IPS-18a (cell line): ENCODE measurements around the gene ARFGEF3.

Source experiments
- H3K27ac ChIP-seq: one replicate; pipeline ENCODE4 v1.5.1; 2013; ENCODE audit warnings: low read length
- H3K27me3 ChIP-seq: one replicate; pipeline ENCODE4 v1.6.1; 2013; ENCODE audit warnings: mild to moderate bottlenecking, low read length; ENCODE audit not compliant: control insufficient read depth, insufficient read depth
- H3K36me3 ChIP-seq: one replicate; pipeline ENCODE4 v1.6.1; 2013; ENCODE audit warnings: low read depth, low read length; ENCODE audit not compliant: control insufficient read depth
- H3K4me1 ChIP-seq: one replicate; pipeline ENCODE4 v1.6.1; 2013; ENCODE audit warnings: low read depth, low read length; ENCODE audit not compliant: control insufficient read depth
- H3K4me3 ChIP-seq: one replicate; pipeline ENCODE4 v1.5.1; 2013; ENCODE audit warnings: low read length
- H3K9ac ChIP-seq: one replicate; pipeline ENCODE4 v1.6.1; 2013; ENCODE audit warnings: mild to moderate bottlenecking, low read length, moderate library complexity
- H3K9me3 ChIP-seq: one replicate; pipeline ENCODE4 v1.6.1; 2013; ENCODE audit warnings: low read depth, low read length; ENCODE audit not compliant: control insufficient read depth

ARFGEF3 gene

DNA sequence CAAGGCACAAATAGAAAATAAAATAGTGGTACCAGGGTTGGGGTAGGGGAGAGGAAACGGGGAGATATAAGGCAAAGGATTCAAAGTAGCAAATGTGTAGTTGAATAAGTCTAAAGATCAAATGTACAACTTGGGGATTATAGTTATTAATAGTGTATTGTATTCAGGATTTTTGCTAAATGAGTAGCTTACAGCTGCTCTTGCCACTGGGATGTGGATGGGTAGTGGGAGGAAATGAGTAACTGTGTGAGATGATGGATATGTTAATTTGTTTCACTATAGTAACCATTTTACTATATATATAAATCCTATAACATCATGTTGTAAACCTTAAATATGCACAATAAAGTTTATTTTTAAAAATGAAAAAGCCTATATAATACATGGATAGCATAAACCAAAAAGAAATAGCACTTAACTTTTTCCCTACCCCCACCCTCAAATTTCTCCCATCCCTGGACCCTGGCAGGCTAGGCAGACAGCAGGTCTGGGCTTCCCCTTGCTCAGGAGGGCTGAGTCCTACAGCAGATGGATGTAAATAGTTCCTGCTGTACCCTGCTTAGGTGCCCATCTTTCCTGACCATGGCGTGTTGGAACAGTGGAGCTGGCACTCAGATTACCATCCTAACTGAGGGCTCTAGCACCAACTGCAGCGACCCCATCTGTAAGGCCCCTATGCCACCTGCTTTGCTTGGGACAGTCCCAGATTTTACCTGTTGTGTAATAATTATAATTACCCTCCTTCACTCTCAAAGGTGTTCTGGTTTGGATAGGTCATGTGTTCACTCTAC, 85.1 kb downstream of the ARFGEF3 start:
- no peak overlapping the region for H3K4me3 ChIP-seq
- no peaks in the 10 kb centered on the region for H3K4me1 ChIP-seq
- no peaks in the 10 kb centered on the region for H3K27me3 ChIP-seq
- no peak overlapping the region for H3K27ac ChIP-seq
- no peaks in the 10 kb centered on the region for H3K36me3 ChIP-seq
- H3K9ac ChIP-seq: no peak overlapping the region
- no peaks in the 10 kb centered on the region for H3K9me3 ChIP-seq

DNA sequence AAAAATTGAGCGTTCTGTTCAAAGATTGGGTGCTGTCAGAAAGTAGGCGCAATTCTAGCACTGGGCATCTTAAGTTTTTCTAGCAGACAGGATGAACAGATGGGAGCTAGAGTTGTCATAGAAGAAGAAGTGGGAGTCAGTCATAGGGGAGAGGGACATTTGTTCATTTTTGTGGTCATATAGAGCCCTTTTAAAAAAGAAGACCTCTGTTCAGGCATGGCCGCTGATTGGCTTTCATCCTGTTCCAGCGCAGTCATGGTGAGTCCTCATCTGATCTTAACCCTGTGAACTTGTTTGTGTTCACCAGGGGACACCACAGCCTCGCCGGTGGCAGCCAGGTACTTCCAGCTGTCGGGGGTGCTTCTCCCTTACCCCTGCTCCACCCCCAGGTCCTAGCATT, 86.3 kb downstream of the ARFGEF3 start:
- no peaks in the 10 kb centered on the region for H3K4me1 ChIP-seq
- H3K27me3 ChIP-seq: no peaks in the 10 kb centered on the region
- no peak overlapping the region for H3K9ac ChIP-seq
- no peaks in the 10 kb centered on the region for H3K9me3 ChIP-seq
- no peak overlapping the region for H3K27ac ChIP-seq
- no peak overlapping the region for H3K4me3 ChIP-seq
- H3K36me3 ChIP-seq: no peaks in the 10 kb centered on the region

DNA sequence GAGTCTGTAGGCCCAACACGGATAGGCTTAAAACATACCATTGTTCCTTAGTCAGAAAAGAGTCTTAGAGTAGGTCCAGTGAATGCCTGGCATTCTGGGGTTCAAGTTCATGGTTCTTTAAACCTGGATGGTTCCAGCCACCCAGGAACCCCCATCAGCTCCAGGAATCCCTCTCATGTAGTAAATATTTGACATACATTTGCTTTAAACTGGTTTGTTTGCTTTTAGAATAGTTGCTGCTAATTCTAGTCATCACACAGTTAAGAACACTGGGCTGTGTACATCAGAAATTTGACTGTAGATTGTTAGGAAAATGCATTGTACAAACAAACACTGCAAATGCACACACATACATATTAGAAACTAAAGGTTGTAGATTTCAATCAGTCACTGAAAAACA, 87.1 kb downstream of the ARFGEF3 start:
- H3K36me3 ChIP-seq: no peaks in the 10 kb centered on the region
- H3K27me3 ChIP-seq: no peaks in the 10 kb centered on the region
- H3K4me1 ChIP-seq: no peaks in the 10 kb centered on the region
- H3K9me3 ChIP-seq: no peaks in the 10 kb centered on the region
- no peak overlapping the region for H3K4me3 ChIP-seq
- no peak overlapping the region for H3K9ac ChIP-seq
- no peak overlapping the region for H3K27ac ChIP-seq

DNA sequence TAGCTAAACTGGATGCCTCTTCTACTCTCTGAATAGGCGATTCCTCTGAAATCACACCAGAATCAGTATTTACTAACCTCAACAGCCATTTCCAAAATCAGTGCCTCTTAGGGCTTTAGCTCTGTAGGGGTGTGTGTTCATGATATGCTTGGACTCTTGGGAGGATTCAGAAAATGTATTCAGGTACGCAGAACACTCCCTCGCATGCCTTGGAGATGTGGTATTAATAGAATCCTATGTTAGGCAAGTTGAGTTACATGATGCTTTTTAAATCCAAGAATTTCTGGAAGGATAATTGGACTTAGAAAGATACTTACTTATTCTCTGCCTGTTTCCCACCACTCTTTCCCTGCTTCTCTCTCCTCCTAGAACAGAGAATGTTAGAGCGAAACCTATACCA, 88.3 kb downstream of the ARFGEF3 start:
- H3K9me3 ChIP-seq: no peaks in the 10 kb centered on the region
- H3K27ac ChIP-seq: no peak overlapping the region
- no peaks in the 10 kb centered on the region for H3K4me1 ChIP-seq
- no peak overlapping the region for H3K4me3 ChIP-seq
- H3K27me3 ChIP-seq: no peaks in the 10 kb centered on the region
- H3K9ac ChIP-seq: no peak overlapping the region
- H3K36me3 ChIP-seq: no peaks in the 10 kb centered on the region

DNA sequence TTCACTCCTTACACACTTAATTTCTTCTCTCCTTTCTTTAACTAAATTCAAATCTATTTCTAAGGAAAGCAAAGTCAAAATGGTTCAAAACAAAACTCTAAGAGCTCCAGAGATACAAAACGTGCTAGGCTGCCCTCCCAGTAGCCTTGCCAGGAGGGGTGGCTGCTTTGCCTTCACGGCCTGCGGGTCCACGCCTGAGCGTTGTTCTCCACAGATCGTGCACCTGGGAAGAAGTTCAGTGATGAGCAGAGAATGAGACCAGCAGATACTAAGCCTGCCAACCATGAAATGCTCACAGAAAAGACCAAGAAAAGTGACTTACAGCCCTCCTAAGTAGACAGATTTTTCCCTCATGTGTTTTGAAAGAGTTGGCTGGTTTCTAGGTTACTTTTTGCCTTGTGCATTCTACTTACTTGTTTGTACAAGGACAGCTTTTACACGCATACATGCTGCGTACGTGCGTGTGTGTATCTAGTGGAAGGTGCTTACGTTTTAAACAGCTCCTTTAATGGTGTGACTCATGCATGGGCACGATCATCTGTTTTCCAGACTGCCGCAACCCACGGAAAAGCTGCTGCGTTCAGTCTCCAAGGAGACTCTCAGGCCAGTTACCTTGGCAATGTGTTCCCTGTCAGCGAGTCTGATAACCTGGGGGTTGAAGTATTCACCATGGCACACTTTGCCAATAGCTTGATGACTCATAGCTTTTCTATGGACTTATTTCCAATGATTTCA, 88.9 kb downstream of the ARFGEF3 start:
- Histone ChIP-seq H3K27me3 (no peaks in the 10 kb centered on the region), H3K9ac (no peak overlapping the region), H3K4me3 (no peak overlapping the region), H3K27ac (no peak overlapping the region), H3K4me1 (no peaks in the 10 kb centered on the region), H3K9me3 (no peaks in the 10 kb centered on the region), H3K36me3 (peaks cover 1% of the 10 kb centered on the region)

DNA sequence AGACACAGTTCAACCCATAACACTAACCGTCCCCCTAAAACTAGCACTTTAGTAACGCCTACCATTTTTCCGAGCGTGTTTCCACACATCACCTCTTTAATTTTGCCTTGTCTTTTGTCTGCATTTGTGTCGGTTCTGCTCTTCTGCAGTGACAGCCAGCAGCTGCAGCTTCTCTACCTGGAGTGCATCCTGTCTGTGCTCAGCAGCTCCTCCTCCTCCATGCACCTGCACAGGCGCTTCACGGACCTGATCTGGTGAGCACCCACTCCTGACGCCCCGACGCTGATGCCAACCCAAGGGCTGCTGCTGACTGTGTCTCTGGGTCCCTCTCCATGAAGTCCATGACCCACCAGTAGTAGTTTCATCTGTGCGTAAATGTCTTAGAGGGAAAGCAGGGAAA, 92.0 kb downstream of the ARFGEF3 start:
- Histone ChIP-seq H3K4me1 (no peaks in the 10 kb centered on the region), H3K9ac (no peak overlapping the region), H3K9me3 (no peaks in the 10 kb centered on the region), H3K27ac (no peak overlapping the region), H3K36me3 (peaks cover 3% of the 10 kb centered on the region), H3K4me3 (no peak overlapping the region), H3K27me3 (no peaks in the 10 kb centered on the region)

DNA sequence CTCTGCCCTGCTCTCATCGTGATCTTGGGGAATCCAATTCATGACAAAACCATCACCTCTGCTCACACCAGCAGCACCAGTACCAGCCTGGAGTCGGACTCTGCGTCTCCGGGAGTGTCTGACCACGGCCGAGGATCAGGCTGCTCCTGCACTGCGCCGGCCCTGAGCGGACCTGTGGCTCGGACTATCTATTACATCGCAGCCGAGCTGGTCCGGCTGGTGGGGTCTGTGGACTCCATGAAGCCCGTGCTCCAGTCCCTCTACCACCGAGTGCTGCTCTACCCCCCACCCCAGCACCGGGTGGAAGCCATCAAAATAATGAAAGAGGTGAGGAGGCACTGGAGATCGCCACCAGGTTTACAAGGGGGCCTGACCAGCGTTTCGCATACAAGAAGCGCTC, 93.7 kb downstream of the ARFGEF3 start:
- Histone ChIP-seq H3K4me3 (no peak overlapping the region), H3K27me3 (no peaks in the 10 kb centered on the region), H3K9ac (no peak overlapping the region), H3K4me1 (no peaks in the 10 kb centered on the region), H3K27ac (no peak overlapping the region), H3K9me3 (no peaks in the 10 kb centered on the region), H3K36me3 (peaks cover 3% of the 10 kb centered on the region)

DNA sequence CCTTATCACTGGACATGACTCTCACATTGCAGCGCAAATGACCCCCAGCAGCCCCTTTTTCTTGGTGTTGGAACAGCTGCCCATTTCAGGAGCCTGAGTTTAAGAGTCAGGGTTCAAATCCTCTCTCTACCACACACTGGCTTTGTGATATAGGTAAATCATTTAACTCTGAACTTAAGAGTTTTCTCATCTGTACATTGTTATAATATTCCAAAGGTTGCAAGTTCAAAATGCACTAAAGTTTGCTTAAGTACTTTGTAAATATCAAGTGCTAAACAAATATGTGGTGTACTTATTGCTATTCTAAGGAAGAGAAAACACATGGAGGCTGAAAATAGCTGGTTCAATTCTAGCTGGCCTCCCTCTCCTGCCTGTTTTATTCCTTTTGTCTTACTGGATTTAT, 95.9 kb downstream of the ARFGEF3 start:
- no peaks in the 10 kb centered on the region for H3K27me3 ChIP-seq
- H3K9me3 ChIP-seq: no peaks in the 10 kb centered on the region
- no peak overlapping the region for H3K4me3 ChIP-seq
- H3K36me3 ChIP-seq: peaks cover 7% of the 10 kb centered on the region
- H3K4me1 ChIP-seq: no peaks in the 10 kb centered on the region
- no peak overlapping the region for H3K27ac ChIP-seq
- H3K9ac ChIP-seq: no peak overlapping the region

DNA sequence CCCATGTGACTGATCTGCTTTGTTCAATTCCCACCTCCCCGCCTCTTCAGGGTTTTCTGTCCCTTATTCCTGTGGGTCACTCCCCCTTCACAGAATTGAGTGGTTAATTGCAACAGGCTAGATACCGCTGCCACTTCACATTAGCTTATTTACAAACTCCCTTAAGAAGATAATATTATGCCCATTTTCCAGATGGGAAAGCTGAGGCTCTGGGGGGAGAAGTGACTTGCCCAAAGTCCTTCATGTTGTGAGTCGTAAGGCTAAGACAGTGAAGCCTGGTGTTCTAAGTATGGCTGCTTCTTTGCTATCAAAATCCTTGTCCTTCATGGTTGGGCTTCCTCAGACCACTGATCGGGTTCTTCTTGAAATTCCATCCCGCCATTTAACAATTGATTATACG, 96.5 kb downstream of the ARFGEF3 start:
- H3K27ac ChIP-seq: no peak overlapping the region
- H3K4me1 ChIP-seq: no peaks in the 10 kb centered on the region
- no peaks in the 10 kb centered on the region for H3K9me3 ChIP-seq
- H3K36me3 ChIP-seq: peaks cover 9% of the 10 kb centered on the region
- H3K9ac ChIP-seq: no peak overlapping the region
- no peak overlapping the region for H3K4me3 ChIP-seq
- H3K27me3 ChIP-seq: no peaks in the 10 kb centered on the region

DNA sequence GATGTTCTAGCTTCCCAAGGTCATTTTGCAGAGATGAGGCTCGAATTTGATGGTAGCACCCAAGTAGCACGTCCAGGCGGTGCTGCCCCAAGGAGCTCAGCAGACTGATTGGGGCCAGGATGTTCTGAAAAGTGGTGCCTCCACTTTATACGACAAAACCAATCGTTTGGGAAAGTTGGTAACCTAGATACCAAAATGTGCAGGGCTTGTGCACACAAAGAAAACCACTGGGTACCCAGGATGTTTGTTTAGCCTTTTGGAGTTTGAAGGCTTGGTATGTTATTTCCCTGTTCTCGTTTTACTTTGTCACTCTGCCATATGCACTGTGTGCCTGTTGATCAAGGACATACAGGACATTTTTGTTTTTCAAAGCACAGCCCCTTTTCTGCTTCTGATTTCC, 97.3 kb downstream of the ARFGEF3 start:
- Histone ChIP-seq H3K4me3 (no peak overlapping the region), H3K27me3 (no peaks in the 10 kb centered on the region), H3K27ac (no peak overlapping the region), H3K36me3 (peaks cover 15% of the 10 kb centered on the region), H3K9me3 (no peaks in the 10 kb centered on the region), H3K9ac (no peak overlapping the region), H3K4me1 (no peaks in the 10 kb centered on the region)

DNA sequence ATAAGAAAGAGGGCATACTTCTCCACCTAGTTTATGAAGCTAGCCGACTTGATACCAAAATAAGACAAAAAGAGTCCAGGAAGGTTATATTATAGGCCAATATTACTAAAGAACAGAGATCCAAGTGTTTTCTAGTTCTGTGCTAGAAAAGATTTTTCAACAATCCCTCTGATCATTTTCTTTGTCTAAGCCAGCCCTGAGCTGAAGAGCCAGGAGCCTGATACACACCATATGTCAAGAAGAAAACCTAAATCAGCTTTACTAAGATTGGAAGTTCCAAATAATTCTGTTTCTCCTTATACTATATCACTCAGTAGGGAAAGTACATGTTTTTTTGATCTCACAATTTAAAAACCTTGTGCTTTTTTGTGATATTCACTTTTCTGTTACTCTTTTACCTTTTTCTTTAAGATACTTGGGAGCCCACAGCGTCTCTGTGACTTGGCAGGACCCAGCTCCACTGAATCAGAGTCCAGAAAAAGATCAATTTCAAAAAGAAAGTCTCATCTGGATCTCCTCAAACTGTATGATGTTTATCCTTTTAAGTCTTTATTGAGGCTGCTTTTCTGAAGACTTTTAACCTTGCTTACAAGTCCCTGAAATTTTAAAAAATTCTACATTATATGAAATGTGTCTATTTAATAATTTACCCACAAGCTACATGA, 99.5 kb downstream of the ARFGEF3 start:
- Histone ChIP-seq H3K4me3 (no peak overlapping the region), H3K4me1 (no peaks in the 10 kb centered on the region), H3K27ac (no peak overlapping the region), H3K36me3 (peaks cover 12% of the 10 kb centered on the region), H3K9ac (no peak overlapping the region), H3K9me3 (no peaks in the 10 kb centered on the region), H3K27me3 (no peaks in the 10 kb centered on the region)
